ENCODE measurements around the gene SV2C. TPM values are rescaled to one million over a fixed set of nuclear protein-coding genes. Genes with fewer than 3 reads are reported as not detected.

Gene SV2C
- total RNA-seq, 1 experiment from 2014 or later: not detected

GRCh38 chr5:76386360-76386759 lies 303.2 kb downstream of the SV2C start:
- CTCF ChIA-PET: no interaction called here
- H3K27me3 ChIP-seq (ENCODE audit: insufficient read depth, low read length): no peaks in the 10 kb centered on the region
- no peaks in the 10 kb centered on the region for H3K36me3 ChIP-seq (ENCODE audit: control insufficient read depth in 1 of 2, insufficient read depth in 2 of 2, low read length in 2 of 2)
- H3K4me1 ChIP-seq (ENCODE audit: control insufficient read depth in 1 of 2, insufficient read depth in 2 of 2, low read length in 2 of 2): no peaks in the 10 kb centered on the region
- H3K4me3 ChIP-seq (replicated peaks in 1 of 2; ENCODE audit: low read depth in 1 of 2, low read length in 2 of 2): no peak overlapping the region
- H4K20me1 ChIP-seq (ENCODE audit: insufficient read depth): no peaks in the 10 kb centered on the region
- H3K9ac ChIP-seq (ENCODE audit: low read length): no peak overlapping the region
- POLR2A ChIA-PET: no interaction called here
- no peaks in the 10 kb centered on the region for H3K79me2 ChIP-seq (ENCODE audit: insufficient read depth, low read length)
- no peak overlapping the region for H3K4me2 ChIP-seq (ENCODE audit: low read length)
- H3K27ac ChIP-seq (ENCODE audit: low read depth, low read length): no peak overlapping the region
- H2AFZ ChIP-seq (ENCODE audit: low read depth, low read length, poor library complexity, severe bottlenecking): no peak overlapping the region
- RAD21 ChIA-PET (ENCODE audit: low non-redundant PET in 1 of 2, low total read pairs in 2 of 2, uncharacterized antibody in 2 of 2, unreplicated experiment in 2 of 2): interaction anchor here in 1 of 2 experiments (0.6 kb wide), 1 partner anchor 353 kb away, joined by 3 read pairs; no protein-coding TSS in a partner anchor
- DNase-seq (ENCODE audit: low read depth, low spot score): no peak
- TF ChIP-seq REST (IDR thresholded peaks at IDR 0.05; ENCODE audit: low read depth): no peak
- no peak for TF ChIP-seq FOSL1 (IDR thresholded peaks at IDR 0.05; ENCODE audit: low read depth)
- no peak for TF ChIP-seq EGR1 (IDR thresholded peaks at IDR 0.05; ENCODE audit: low read depth)
- TF ChIP-seq SP1 (IDR thresholded peaks at IDR 0.05; ENCODE audit: low read depth): no peak
- no peak for TF ChIP-seq RAD21 (IDR thresholded peaks at IDR 0.05; ENCODE audit: low read depth)
- TF ChIP-seq ZBTB33 (IDR thresholded peaks at IDR 0.05; ENCODE audit: extremely low read depth, insufficient replicate concordance, low read length): no peak
- no peak for TF ChIP-seq JUND (IDR thresholded peaks at IDR 0.05)
- no peak for TF ChIP-seq TCF7L2 (IDR thresholded peaks at IDR 0.05; ENCODE audit: borderline replicate concordance, extremely low read depth, insufficient read depth, insufficient read length)
- no peak for TF ChIP-seq ZNF274 (IDR thresholded peaks at IDR 0.05; ENCODE audit: low read depth, low read length)
- no peak for TF ChIP-seq CBX3 (IDR thresholded peaks at IDR 0.05; ENCODE audit: low read depth)
- no peak for TF ChIP-seq ATF3 (IDR thresholded peaks at IDR 0.05)
- no peak for TF ChIP-seq YY1 (IDR thresholded peaks at IDR 0.05; ENCODE audit: extremely low read depth, insufficient replicate concordance, low read depth, low read length)
- TF ChIP-seq POLR2A (IDR thresholded peaks at IDR 0.05; ENCODE audit: borderline replicate concordance, extremely low read depth, insufficient read depth, insufficient read length): no peak
- TF ChIP-seq SIN3A (IDR thresholded peaks at IDR 0.05; ENCODE audit: low read depth): no peak
- no peak for TF ChIP-seq ELF1 (IDR thresholded peaks at IDR 0.05; ENCODE audit: borderline replicate concordance, low read depth)
- TF ChIP-seq CEBPB (IDR thresholded peaks at IDR 0.05; ENCODE audit: low read depth): no peak
- TF ChIP-seq POLR2AphosphoS5 (IDR thresholded peaks at IDR 0.05; ENCODE audit: low read depth, low read length): no peak
- TF ChIP-seq EZH2 (IDR thresholded peaks at IDR 0.05): no peak
- no peak for TF ChIP-seq CTCF (IDR thresholded peaks at IDR 0.05 in 2 of 3, conservative IDR thresholded peaks at IDR 0.05 in 1 of 3; ENCODE audit: borderline replicate concordance in 1 of 3, insufficient read depth in 1 of 3, low read depth in 2 of 3, low read length in 2 of 3)
- TF ChIP-seq EZH2phosphoT487 (IDR thresholded peaks at IDR 0.05; ENCODE audit: borderline replicate concordance): no peak
- ATAC-seq: no peak
- intact Hi-C loops (cut with micrococcal nuclease): no loop called here
- no peaks in the 10 kb centered on the region for H3K9me3 ChIP-seq (ENCODE audit: control insufficient read depth in 1 of 2, insufficient read depth in 1 of 2, low read depth in 1 of 2, low read length in 2 of 2)
- H3K9me2 ChIP-seq (ENCODE audit: insufficient read depth): no peaks in the 10 kb centered on the region
- BruUV-seq (replicated peaks): no TSS peak

Measured in HCT116 (cell line).